KMS-11 (cell line): ENCODE results near the gene PNN.
"Not testable (repeated sequence)": the region's sequence is repeated elsewhere in the genome, so short reads cannot be mapped to it uniquely, and the experiment has no call there.

Source experiments
- H2AFZ ChIP-seq: fragments of 200-600 bp; sonication (generic); 2 replicates; pipeline ENCODE4 v1.6.1; 2016; ENCODE audit warnings: antibody characterized with exemption, mixed run types, low read depth
- H3K27ac ChIP-seq: fragments of 200-600 bp; sonication (generic); 2 replicates; pipeline ENCODE4 v1.6.1; 2016; ENCODE audit warnings: mild to moderate bottlenecking, mixed run types
- H3K27me3 ChIP-seq: fragments of 200-600 bp; sonication (generic); 2 replicates; pipeline ENCODE4 v1.6.1; 2017; ENCODE audit warnings: mild to moderate bottlenecking, low read depth, mixed run types, moderate library complexity; ENCODE audit not compliant: insufficient read depth
- H3K36me3 ChIP-seq: fragments of 200-600 bp; sonication (generic); 2 replicates; pipeline ENCODE4 v1.6.1; 2017; ENCODE audit warnings: mild to moderate bottlenecking, mixed run types; ENCODE audit not compliant: insufficient read depth
- H3K4me1 ChIP-seq: fragments of 200-600 bp; sonication (generic); 2 replicates; pipeline ENCODE4 v1.6.1; 2016; ENCODE audit warnings: mild to moderate bottlenecking, low read depth, mixed run types; ENCODE audit not compliant: poor library complexity, severe bottlenecking
- H3K4me2 ChIP-seq: fragments of 200-600 bp; sonication (generic); 2 replicates; pipeline ENCODE4 v1.7.0; 2016; ENCODE audit warnings: mild to moderate bottlenecking, mixed run types
- H3K4me3 ChIP-seq: fragments of 200-600 bp; sonication (generic); IDR thresholded peaks from 2 replicates; pipeline ENCODE4 v1.6.1; 2017; ENCODE audit warnings: low read depth, low read length, mixed read lengths; ENCODE audit not compliant: insufficient read depth
- H3K79me2 ChIP-seq: fragments of 200-600 bp; sonication (generic); 2 replicates; pipeline ENCODE4 v1.6.1; 2016; ENCODE audit warnings: low read depth, mixed run types; ENCODE audit not compliant: insufficient read depth
- H3K9ac ChIP-seq: fragments of 200-600 bp; sonication (generic); 2 replicates; pipeline ENCODE4 v1.6.1; 2016; ENCODE audit warnings: mild to moderate bottlenecking, mixed run types
- H4K20me1 ChIP-seq: fragments of 200-600 bp; sonication (generic); 2 replicates; pipeline ENCODE4 v1.6.1; 2016; ENCODE audit warnings: mild to moderate bottlenecking, mixed run types; ENCODE audit not compliant: insufficient read depth
- CTCF ChIP-seq: fragments of 200-600 bp; sonication (generic); conservative IDR thresholded peaks from 2 replicates; pipeline ENCODE4 v1.6.1; 2017; ENCODE audit warnings: low read depth, mild to moderate bottlenecking, antibody characterized with exemption, low read length, moderate library complexity, mixed read lengths

Gene PNN

GRCh38 chr14:39160494-39160893 is 14.6 kb upstream of the PNN start:
- no peaks in the 10 kb centered on the region for H3K79me2 ChIP-seq
- no peaks in the 10 kb centered on the region for H3K36me3 ChIP-seq

DNA sequence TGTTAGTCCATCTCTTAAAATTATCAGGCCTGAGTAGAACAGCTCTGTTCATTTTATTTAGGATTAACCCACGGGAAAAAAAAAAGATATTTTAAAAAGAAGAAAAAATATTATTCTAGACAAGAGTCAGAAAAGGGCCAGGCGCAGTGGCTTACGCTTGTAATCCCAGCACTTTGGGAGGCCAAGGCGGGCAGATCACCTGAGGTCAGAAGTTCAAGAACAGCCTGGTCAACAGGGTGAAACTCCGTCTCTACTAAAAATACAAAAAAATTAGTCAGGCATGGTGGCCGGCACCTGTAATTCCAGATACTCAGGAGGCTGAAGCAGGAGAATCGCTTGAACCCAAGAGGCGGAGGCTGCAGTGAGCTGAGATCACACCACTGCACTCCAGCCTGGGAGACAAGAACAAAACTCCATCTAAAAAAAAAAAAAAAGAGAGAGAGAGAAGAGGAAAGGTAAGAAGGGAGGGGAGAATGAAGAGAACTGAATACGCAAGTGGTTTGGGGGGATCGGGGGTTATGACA is 7.2 kb upstream of the PNN start:
- not testable (repeated sequence) for H3K9ac ChIP-seq, H3K27ac ChIP-seq, H2AFZ ChIP-seq, H3K4me3 ChIP-seq, H3K36me3 ChIP-seq, H3K27me3 ChIP-seq, H4K20me1 ChIP-seq, H3K79me2 ChIP-seq
- H3K4me2 ChIP-seq: 0 out of 2 replicates have a peak overlapping the region, but pooled peaks have one; percentile 13
- peaks cover 31% of the 10 kb centered on the region for H3K4me1 ChIP-seq

More at GRCh38 chr14:39160494-39160893, 14.6 kb upstream of the PNN start:
- Histone ChIP-seq H3K9ac (no peak overlapping the region), H3K27ac (no peak overlapping the region), H3K4me3 (no peak overlapping the region), H3K4me1 (no peaks in the 10 kb centered on the region), H3K4me2 (no peak overlapping the region), H4K20me1 (no peaks in the 10 kb centered on the region), H2AFZ (no peak overlapping the region), H3K27me3 (no peaks in the 10 kb centered on the region)
- TF ChIP-seq CTCF: no peak

DNA sequence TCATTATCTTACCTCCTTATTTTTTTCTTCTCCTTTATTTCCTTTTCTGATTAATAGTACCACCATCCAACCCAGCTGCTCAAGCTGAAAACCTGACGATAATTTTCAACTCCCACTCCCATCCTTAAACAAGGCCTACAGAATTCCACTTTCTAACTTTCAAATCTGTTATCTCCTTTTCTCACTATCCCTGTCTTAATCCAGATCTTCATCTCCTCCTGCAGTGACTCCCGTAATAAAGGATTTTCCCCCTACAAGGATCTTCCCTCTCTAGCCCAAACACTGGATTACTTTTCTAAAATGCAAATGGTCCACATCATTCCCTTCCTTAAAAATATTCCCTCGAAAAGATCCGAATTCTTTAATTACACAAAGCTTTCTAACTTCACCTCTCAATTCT is 6.5 kb upstream of the PNN start:
- no peak overlapping the region for H3K4me3 ChIP-seq
- H3K4me2 ChIP-seq: peak overlapping the region; percentile 88
- H2AFZ ChIP-seq: no peak overlapping the region
- H3K79me2 ChIP-seq: peaks cover 8% of the 10 kb centered on the region; the same call in 1 of the 2 replicates
- TF ChIP-seq CTCF: no peak
- H3K9ac ChIP-seq: no peak overlapping the region
- H4K20me1 ChIP-seq: no peaks in the 10 kb centered on the region
- no peaks in the 10 kb centered on the region for H3K27me3 ChIP-seq
- H3K4me1 ChIP-seq: peaks cover 31% of the 10 kb centered on the region
- H3K27ac ChIP-seq: no peak overlapping the region
- H3K36me3 ChIP-seq: no peaks in the 10 kb centered on the region

DNA sequence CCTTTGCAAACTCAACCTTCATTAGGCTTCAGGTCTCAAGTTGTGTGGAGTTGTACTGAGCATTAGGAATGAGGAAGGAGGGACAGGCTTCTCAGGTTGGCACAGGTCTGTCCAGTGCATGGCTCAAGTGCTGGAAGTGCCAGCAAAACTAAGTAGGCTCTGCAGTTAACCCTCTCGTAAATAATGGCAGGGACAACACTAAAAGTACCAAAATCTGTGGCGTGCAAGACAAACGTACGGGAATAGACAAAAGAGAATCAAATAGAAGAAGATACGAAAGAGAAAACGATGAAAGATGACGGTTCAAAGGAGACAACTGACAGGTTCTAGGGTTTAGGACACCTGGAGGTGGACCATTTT is 5.5 kb upstream of the PNN start:
- Histone ChIP-seq H4K20me1 (no peaks in the 10 kb centered on the region), H3K4me3 (no peak overlapping the region), H3K27me3 (no peaks in the 10 kb centered on the region), H3K36me3 (no peaks in the 10 kb centered on the region), H2AFZ (peak overlapping the region; percentile 78), H3K27ac (peak overlapping the region; percentile 98), H3K4me1 (peaks cover 35% of the 10 kb centered on the region), H3K79me2 (peaks cover 8% of the 10 kb centered on the region; the same call in 1 of the 2 replicates), H3K9ac (peak overlapping the region; percentile 92; the same call in 1 of the 2 replicates), H3K4me2 (peak overlapping the region; percentile 88)
- TF ChIP-seq CTCF: no peak

- no peak overlapping the region for H3K9ac ChIP-seq
- H4K20me1 ChIP-seq: 0 out of 2 replicates have a peak, but pooled peaks cover 3% of the 10 kb centered on the region
- no peaks in the 10 kb centered on the region for H3K27me3 ChIP-seq
- H3K4me1 ChIP-seq: peaks cover 36% of the 10 kb centered on the region
- H3K27ac ChIP-seq: no peak overlapping the region
- no peak for TF ChIP-seq CTCF
- H3K4me2 ChIP-seq: no peak overlapping the region
- H2AFZ ChIP-seq: no peak overlapping the region
- H3K79me2 ChIP-seq: peaks cover 34% of the 10 kb centered on the region
- H3K4me3 ChIP-seq: no peak overlapping the region
- H3K36me3 ChIP-seq: 0 out of 2 replicates have a peak, but pooled peaks cover 5% of the 10 kb centered on the region
Measured at GRCh38 chr14:39173198-39173597, 1.9 kb upstream of the PNN start.
